Measurements from ENCODE around the gene GABRG3. TPM values are rescaled to one million over a fixed set of nuclear protein-coding genes. Genes with fewer than 3 reads are reported as not detected.

The GABRG3 gene
- total and polyA plus RNA-seq, 2 experiments from 2014 or later = 0.15 to 0.43 TPM

DNA sequence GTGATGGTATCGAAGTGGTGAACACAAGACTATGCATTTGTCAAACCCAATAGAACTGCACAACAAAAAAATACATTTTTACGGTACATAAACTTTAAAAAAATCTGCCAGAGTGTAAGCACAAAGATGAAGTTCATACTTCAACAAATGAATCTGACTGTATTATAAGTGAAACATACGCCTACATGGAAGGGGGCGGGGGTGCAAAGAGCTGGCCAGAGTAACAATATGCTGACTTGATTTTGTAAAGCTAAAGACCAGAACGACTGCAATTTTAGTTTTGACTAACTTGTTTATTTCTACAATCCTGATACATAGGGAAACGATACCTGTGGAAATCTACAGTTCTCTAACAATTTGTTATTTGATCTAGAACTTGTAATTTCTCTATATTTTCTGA is 426.0 kb downstream of the GABRG3 start:
- Histone ChIP-seq H3K4me1 (ENCODE audit: insufficient read depth) (no peaks in the 10 kb centered on the region), H3K36me3 (replicated peaks; ENCODE audit: insufficient read depth, low read depth) (no peaks in the 10 kb centered on the region), H3K27me3 (no peaks in the 10 kb centered on the region), H4K20me1 (ENCODE audit: insufficient read depth, poor library complexity, severe bottlenecking) (no peaks in the 10 kb centered on the region), H3K4me3 (no peak overlapping the region), H2AFZ (no peak overlapping the region), H3K9me2 (replicated peaks; ENCODE audit: insufficient read depth) (no peaks in the 10 kb centered on the region), H3K79me2 (no peaks in the 10 kb centered on the region), H3K4me2 (no peak overlapping the region), H3K27ac (no peak overlapping the region), H3K9me3 (ENCODE audit: low read depth) (no peaks in the 10 kb centered on the region)
- no peak for DNase-seq (ENCODE audit: low spot score)
- TF ChIP-seq EZH2phosphoT487 (IDR thresholded peaks at IDR 0.05; ENCODE audit: low read depth, severe bottlenecking, unreplicated experiment) (no peak), EZH2 (IDR thresholded peaks at IDR 0.05; ENCODE audit: borderline replicate concordance) (no peak)
- TF ChIP-seq, protein P1, sequence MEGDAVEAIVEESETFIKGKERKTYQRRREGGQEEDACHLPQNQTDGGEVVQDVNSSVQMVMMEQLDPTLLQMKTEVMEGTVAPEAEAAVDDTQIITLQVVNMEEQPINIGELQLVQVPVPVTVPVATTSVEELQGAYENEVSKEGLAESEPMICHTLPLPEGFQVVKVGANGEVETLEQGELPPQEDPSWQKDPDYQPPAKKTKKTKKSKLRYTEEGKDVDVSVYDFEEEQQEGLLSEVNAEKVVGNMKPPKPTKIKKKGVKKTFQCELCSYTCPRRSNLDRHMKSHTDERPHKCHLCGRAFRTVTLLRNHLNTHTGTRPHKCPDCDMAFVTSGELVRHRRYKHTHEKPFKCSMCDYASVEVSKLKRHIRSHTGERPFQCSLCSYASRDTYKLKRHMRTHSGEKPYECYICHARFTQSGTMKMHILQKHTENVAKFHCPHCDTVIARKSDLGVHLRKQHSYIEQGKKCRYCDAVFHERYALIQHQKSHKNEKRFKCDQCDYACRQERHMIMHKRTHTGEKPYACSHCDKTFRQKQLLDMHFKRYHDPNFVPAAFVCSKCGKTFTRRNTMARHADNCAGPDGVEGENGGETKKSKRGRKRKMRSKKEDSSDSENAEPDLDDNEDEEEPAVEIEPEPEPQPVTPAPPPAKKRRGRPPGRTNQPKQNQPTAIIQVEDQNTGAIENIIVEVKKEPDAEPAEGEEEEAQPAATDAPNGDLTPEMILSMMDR (IDR thresholded peaks at IDR 0.05; ENCODE audit: poor library complexity) = no peak
- 93% methylated on average over 6 of the region's 6 CpGs for WGBS (ENCODE audit: low lambda C conversion rate, missing lambda C conversion rate)

DNA sequence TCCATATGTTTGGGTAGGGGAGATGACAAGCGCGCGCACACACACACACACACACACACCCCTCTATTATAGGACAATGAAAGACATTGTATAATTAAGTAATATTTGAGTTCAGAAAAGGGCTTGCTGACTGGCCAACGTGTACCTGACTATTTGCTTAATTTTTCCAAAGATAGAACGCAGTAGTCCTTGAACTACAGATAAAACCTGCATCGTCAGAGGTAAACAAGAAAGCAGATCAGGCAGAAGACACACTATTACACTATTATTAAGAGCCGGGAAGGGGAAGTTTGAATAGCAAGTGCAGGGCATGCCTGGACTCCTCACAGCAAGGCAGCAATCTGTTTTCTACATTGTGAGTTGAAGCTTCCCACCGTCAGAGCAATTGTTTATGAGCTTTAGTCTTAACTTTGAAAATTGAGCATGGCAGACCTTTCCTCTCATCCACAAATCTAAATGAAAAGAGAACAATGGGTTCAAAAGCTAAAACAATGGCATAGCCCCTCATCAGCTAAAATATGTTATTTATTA is 427.7 kb downstream of the GABRG3 start:
- H3K27me3 ChIP-seq = no peaks in the 10 kb centered on the region
- H3K4me1 ChIP-seq (ENCODE audit: insufficient read depth) = no peaks in the 10 kb centered on the region
- 79% methylated on average over 8 of the region's 8 CpGs for WGBS (ENCODE audit: low lambda C conversion rate, missing lambda C conversion rate)
- H3K36me3 ChIP-seq (replicated peaks; ENCODE audit: insufficient read depth, low read depth) = no peaks in the 10 kb centered on the region
- no peaks in the 10 kb centered on the region for H3K9me2 ChIP-seq (replicated peaks; ENCODE audit: insufficient read depth)
- H3K4me2 ChIP-seq = no peak overlapping the region
- no peaks in the 10 kb centered on the region for H3K79me2 ChIP-seq
- no peak for DNase-seq (ENCODE audit: low spot score)
- no peaks in the 10 kb centered on the region for H4K20me1 ChIP-seq (ENCODE audit: insufficient read depth, poor library complexity, severe bottlenecking)
- H3K27ac ChIP-seq = no peak overlapping the region
- H3K4me3 ChIP-seq = no peak overlapping the region
- H2AFZ ChIP-seq = no peak overlapping the region
- TF ChIP-seq, protein P1 (IDR thresholded peaks at IDR 0.05; ENCODE audit: poor library complexity) = no peak
- TF ChIP-seq EZH2 (IDR thresholded peaks at IDR 0.05; ENCODE audit: borderline replicate concordance) (no peak), EZH2phosphoT487 (IDR thresholded peaks at IDR 0.05; ENCODE audit: low read depth, severe bottlenecking, unreplicated experiment) (no peak)
- no peaks in the 10 kb centered on the region for H3K9me3 ChIP-seq (ENCODE audit: low read depth)

DNA sequence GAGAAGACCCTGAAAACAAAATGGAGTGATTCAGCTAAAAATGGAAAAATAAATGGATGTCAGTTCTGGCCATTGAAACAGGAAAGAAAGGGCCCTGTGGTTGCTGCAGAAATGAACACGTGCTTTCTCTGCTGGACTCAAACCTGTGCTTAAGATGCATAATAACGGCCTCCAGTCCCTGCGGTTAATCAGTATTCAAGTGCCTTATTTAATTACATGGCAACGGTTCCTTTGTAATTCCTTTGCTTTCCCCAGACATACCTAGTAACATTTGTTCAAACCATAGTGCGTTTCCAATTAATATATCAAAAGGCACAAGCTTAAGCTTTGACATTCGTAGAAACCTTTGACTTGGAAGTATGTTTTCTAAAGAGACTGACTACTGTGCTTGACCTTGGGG is 428.3 kb downstream of the GABRG3 start:
- Histone ChIP-seq H3K9me2 (replicated peaks; ENCODE audit: insufficient read depth) (no peaks in the 10 kb centered on the region), H2AFZ (no peak overlapping the region), H4K20me1 (ENCODE audit: insufficient read depth, poor library complexity, severe bottlenecking) (no peaks in the 10 kb centered on the region), H3K4me3 (no peak overlapping the region), H3K36me3 (replicated peaks; ENCODE audit: insufficient read depth, low read depth) (no peaks in the 10 kb centered on the region), H3K27ac (no peak overlapping the region), H3K4me1 (ENCODE audit: insufficient read depth) (no peaks in the 10 kb centered on the region), H3K27me3 (no peaks in the 10 kb centered on the region), H3K79me2 (no peaks in the 10 kb centered on the region), H3K4me2 (no peak overlapping the region), H3K9me3 (ENCODE audit: low read depth) (no peaks in the 10 kb centered on the region)
- DNase-seq (ENCODE audit: low spot score) = no peak
- TF ChIP-seq EZH2phosphoT487 (IDR thresholded peaks at IDR 0.05; ENCODE audit: low read depth, severe bottlenecking, unreplicated experiment) (no peak), EZH2 (IDR thresholded peaks at IDR 0.05; ENCODE audit: borderline replicate concordance) (no peak)
- TF ChIP-seq, protein P1 (IDR thresholded peaks at IDR 0.05; ENCODE audit: poor library complexity) = no peak
- 70% methylated on average over 6 of the region's 6 CpGs for WGBS (ENCODE audit: low lambda C conversion rate, missing lambda C conversion rate)
